CD4-positive, alpha-beta T cell treated with Interleukin-10 for 1 hour (primary cell): ENCODE data around the gene GPR132.
"Not testable (repeated sequence)": the region's sequence is repeated elsewhere in the genome, so short reads cannot be mapped to it uniquely, and the experiment has no call there.

Source experiments
- DNase-seq: peaks from one replicate; pipeline ENCODE4 v3.0.0-alpha.2; 2020

GPR132 gene

GRCh38 chr14:105034315-105035039 lies 30.8 kb downstream of the GPR132 start:
- no peak for DNase-seq

- not testable (repeated sequence) for DNase-seq
These were observed 31.8 kb downstream of the GPR132 start for GRCh38 chr14:105033412-105033900.

- DNase-seq = not testable (repeated sequence)
These were observed 32.8 kb downstream of the GPR132 start for GRCh38 chr14:105032451-105032901.

GRCh38 chr14:105030836-105031396 lies 34.3 kb downstream of the GPR132 start:
- DNase-seq = no peak

- no peak for DNase-seq
These were observed 35.0 kb downstream of the GPR132 start for GRCh38 chr14:105030194-105030593.

GRCh38 chr14:105029402-105029801 lies 35.8 kb downstream of the GPR132 start:
- DNase-seq = no peak

- no peak for DNase-seq
These were observed 36.8 kb downstream of the GPR132 start for GRCh38 chr14:105028251-105028927.

GRCh38 chr14:105027718-105028117 lies 37.5 kb downstream of the GPR132 start:
- not testable (repeated sequence) for DNase-seq

- DNase-seq = no peak
These were observed 38.2 kb downstream of the GPR132 start for GRCh38 chr14:105026802-105027563.

GRCh38 chr14:105026033-105026785 lies 39.0 kb downstream of the GPR132 start:
- DNase-seq = no peak

- DNase-seq = no peak
These were observed 39.8 kb downstream of the GPR132 start for GRCh38 chr14:105025429-105025828.

- no peak for DNase-seq
These were observed 41.3 kb downstream of the GPR132 start for GRCh38 chr14:105023791-105024480.

- DNase-seq = no peak
These were observed 42.1 kb downstream of the GPR132 start for GRCh38 chr14:105023144-105023543.

GRCh38 chr14:105022276-105022670 lies 43.0 kb downstream of the GPR132 start:
- DNase-seq = no peak

- DNase-seq = no peak
These were observed 43.5 kb downstream of the GPR132 start for GRCh38 chr14:105021656-105022275.

GRCh38 chr14:105020815-105021655 lies 44.2 kb downstream of the GPR132 start, which contains the start of gene CDCA4:
Gene CDCA4 (minus strand): TSS chr14:105021083. CDS start chr14:105011929, 9,154 bp downstream.
- peak; percentile 98 for DNase-seq

GRCh38 chr14:105019861-105020814 lies 45.1 kb downstream of the GPR132 start:
- peak; percentile 73 for DNase-seq

GRCh38 chr14:105018414-105018813 lies 46.8 kb downstream of the GPR132 start:
- DNase-seq = no peak

- no peak for DNase-seq
These were observed 49.3 kb downstream of the GPR132 start for GRCh38 chr14:105015905-105016304.
